ENCODE data around the gene MEG3.

DNA sequence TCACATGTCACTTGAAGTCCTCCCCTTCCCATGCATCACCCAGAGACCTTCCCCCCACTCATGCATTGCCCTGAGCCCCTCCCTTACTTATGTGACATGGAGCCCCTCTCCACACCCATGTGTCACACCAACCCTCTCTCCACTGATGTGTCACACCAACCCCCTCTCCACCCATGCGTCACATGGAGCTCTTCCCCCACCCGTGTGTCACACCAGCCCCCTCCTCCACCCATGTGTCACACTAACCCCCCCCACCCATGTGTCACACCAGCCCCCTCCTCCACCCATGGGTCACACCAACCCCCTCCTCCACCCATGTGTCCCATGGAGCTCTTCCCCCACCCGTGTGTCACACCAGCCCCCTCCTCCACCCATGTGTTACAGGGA is 47.2 kb downstream of the MEG3 start:
- TF ChIP-seq, protein P1, sequence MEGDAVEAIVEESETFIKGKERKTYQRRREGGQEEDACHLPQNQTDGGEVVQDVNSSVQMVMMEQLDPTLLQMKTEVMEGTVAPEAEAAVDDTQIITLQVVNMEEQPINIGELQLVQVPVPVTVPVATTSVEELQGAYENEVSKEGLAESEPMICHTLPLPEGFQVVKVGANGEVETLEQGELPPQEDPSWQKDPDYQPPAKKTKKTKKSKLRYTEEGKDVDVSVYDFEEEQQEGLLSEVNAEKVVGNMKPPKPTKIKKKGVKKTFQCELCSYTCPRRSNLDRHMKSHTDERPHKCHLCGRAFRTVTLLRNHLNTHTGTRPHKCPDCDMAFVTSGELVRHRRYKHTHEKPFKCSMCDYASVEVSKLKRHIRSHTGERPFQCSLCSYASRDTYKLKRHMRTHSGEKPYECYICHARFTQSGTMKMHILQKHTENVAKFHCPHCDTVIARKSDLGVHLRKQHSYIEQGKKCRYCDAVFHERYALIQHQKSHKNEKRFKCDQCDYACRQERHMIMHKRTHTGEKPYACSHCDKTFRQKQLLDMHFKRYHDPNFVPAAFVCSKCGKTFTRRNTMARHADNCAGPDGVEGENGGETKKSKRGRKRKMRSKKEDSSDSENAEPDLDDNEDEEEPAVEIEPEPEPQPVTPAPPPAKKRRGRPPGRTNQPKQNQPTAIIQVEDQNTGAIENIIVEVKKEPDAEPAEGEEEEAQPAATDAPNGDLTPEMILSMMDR (IDR thresholded peaks at IDR 0.05): no peak
- TF ChIP-seq POLR2A (IDR thresholded peaks at IDR 0.05): no peak

Data from thyroid gland (tissue), 4 donors.